Stromal cell of bone marrow (primary cell): ENCODE results near the gene FHIP2A.
A peak's percentile ranks its signal among the peaks of the same experiment; 100 is the strongest.
"Not testable (repeated sequence)": the region's sequence is repeated elsewhere in the genome, so short reads cannot be mapped to it uniquely, and the experiment has no call there.

Experiments used
- DNase-seq: peaks from one replicate; pipeline ENCODE4 v3.0.0-alpha.2; 2012; ENCODE audit warnings: low read depth

FHIP2A gene

GRCh38 chr10:114821293-114821914, at the start of gene FHIP2A:
Gene FHIP2A, plus strand, starts transcription at chr10:114821780. Its CDS starts 299 bp downstream, at chr10:114822079.
- peak; percentile 69 for DNase-seq

GRCh38 chr10:114772496-114773196, 48.9 kb upstream of the FHIP2A start:
- no peak for DNase-seq

- no peak for DNase-seq
These were observed 48.4 kb upstream of the FHIP2A start for GRCh38 chr10:114773197-114773532.

- not testable (repeated sequence) for DNase-seq
These were observed 46.5 kb upstream of the FHIP2A start for GRCh38 chr10:114775082-114775481.

GRCh38 chr10:114777415-114777814, 44.2 kb upstream of the FHIP2A start:
- DNase-seq: no peak

- DNase-seq: peak; percentile 80
These were observed 41.6 kb upstream of the FHIP2A start for GRCh38 chr10:114779803-114780576.

- DNase-seq: no peak
These were observed 40.9 kb upstream of the FHIP2A start for GRCh38 chr10:114780577-114781184.

- DNase-seq: no peak
These were observed 38.9 kb upstream of the FHIP2A start for GRCh38 chr10:114782666-114783065.

GRCh38 chr10:114783686-114784085, 37.9 kb upstream of the FHIP2A start:
- DNase-seq: no peak

- peak; percentile 57 for DNase-seq
These were observed 35.1 kb upstream of the FHIP2A start for GRCh38 chr10:114786492-114786891.

- not testable (repeated sequence) for DNase-seq
These were observed 34.4 kb upstream of the FHIP2A start for GRCh38 chr10:114787131-114787530.

- no peak for DNase-seq
These were observed 29.8 kb upstream of the FHIP2A start for GRCh38 chr10:114791768-114792167.

- DNase-seq: no peak
These were observed 26.5 kb upstream of the FHIP2A start for GRCh38 chr10:114795039-114795438.

GRCh38 chr10:114800361-114800760, 21.2 kb upstream of the FHIP2A start:
- no peak for DNase-seq

- DNase-seq: no peak
These were observed 20.2 kb upstream of the FHIP2A start for GRCh38 chr10:114801411-114801813.

GRCh38 chr10:114802177-114802576, 19.4 kb upstream of the FHIP2A start:
- no peak for DNase-seq

GRCh38 chr10:114806562-114807391, 14.8 kb upstream of the FHIP2A start:
- DNase-seq: no peak

GRCh38 chr10:114808982-114809381, 12.6 kb upstream of the FHIP2A start:
- no peak for DNase-seq

- DNase-seq: no peak
These were observed 10.7 kb upstream of the FHIP2A start for GRCh38 chr10:114810926-114811325.

- DNase-seq: no peak
These were observed 9.7 kb upstream of the FHIP2A start for GRCh38 chr10:114811862-114812261.

- no peak for DNase-seq
These were observed 5.8 kb upstream of the FHIP2A start for GRCh38 chr10:114815791-114816190.

GRCh38 chr10:114816308-114816707, 5.3 kb upstream of the FHIP2A start:
- no peak for DNase-seq
